ENCODE measurements around the gene DDAH1.

The DDAH1 gene

GRCh38 chr1:85449356-85449755 is 15.6 kb downstream of the DDAH1 start:
- no peak overlapping the region for H3K27ac ChIP-seq
- no peak for TF ChIP-seq ZFX (IDR thresholded peaks at IDR 0.05)
- TF ChIP-seq CTCF (conservative IDR thresholded peaks at IDR 0.05), result no peak

- no peak for TF ChIP-seq ZFX (IDR thresholded peaks at IDR 0.05)
- TF ChIP-seq CTCF (conservative IDR thresholded peaks at IDR 0.05), result no peak
- no peak overlapping the region for H3K27ac ChIP-seq
These were observed 16.6 kb downstream of the DDAH1 start for GRCh38 chr1:85448358-85448757.

GRCh38 chr1:85447006-85447943 is 17.7 kb downstream of the DDAH1 start:
- TF ChIP-seq ZFX (IDR thresholded peaks at IDR 0.05) (no peak), CTCF (conservative IDR thresholded peaks at IDR 0.05) (no peak)
- H3K27ac ChIP-seq, result no peak overlapping the region

GRCh38 chr1:85445906-85446305 is 19.1 kb downstream of the DDAH1 start:
- H3K27ac ChIP-seq, result no peak overlapping the region

GRCh38 chr1:85444381-85444780 is 20.6 kb downstream of the DDAH1 start:
- no peak for TF ChIP-seq ZFX (IDR thresholded peaks at IDR 0.05)
- no peak for TF ChIP-seq CTCF (conservative IDR thresholded peaks at IDR 0.05)
- H3K27ac ChIP-seq, result no peak overlapping the region

More at GRCh38 chr1:85445906-85446305, 19.1 kb downstream of the DDAH1 start:
- TF ChIP-seq ZFX (IDR thresholded peaks at IDR 0.05), result no peak
- no peak for TF ChIP-seq CTCF (conservative IDR thresholded peaks at IDR 0.05)

- TF ChIP-seq ZFX (IDR thresholded peaks at IDR 0.05), result no peak
- no peak for TF ChIP-seq CTCF (conservative IDR thresholded peaks at IDR 0.05)
- H3K27ac ChIP-seq, result no peak overlapping the region
These were observed 24.3 kb downstream of the DDAH1 start for GRCh38 chr1:85440612-85441011.

GRCh38 chr1:85438353-85438752 is 26.6 kb downstream of the DDAH1 start:
- TF ChIP-seq CTCF (conservative IDR thresholded peaks at IDR 0.05) (no peak), ZFX (IDR thresholded peaks at IDR 0.05) (no peak)
- H3K27ac ChIP-seq, result no peak overlapping the region
